ENCODE measurements around the gene NAV3.
"Not testable (repeated sequence)": the region's sequence is repeated elsewhere in the genome, so short reads cannot be mapped to it uniquely, and the experiment has no call there.

The NAV3 gene

GRCh38 chr12:78081590-78082314 is 251.1 kb downstream of the NAV3 start:
- no peak for DNase-seq

GRCh38 chr12:78085542-78086182 is 255.0 kb downstream of the NAV3 start:
- DNase-seq, result no peak

GRCh38 chr12:78086553-78087362 is 256.1 kb downstream of the NAV3 start:
- no peak for DNase-seq

GRCh38 chr12:78087363-78087675 is 256.6 kb downstream of the NAV3 start:
- DNase-seq, result no peak

- DNase-seq, result no peak
Observed at GRCh38 chr12:78088391-78088832, 257.7 kb downstream of the NAV3 start.

GRCh38 chr12:78090266-78090665 is 259.6 kb downstream of the NAV3 start:
- no peak for DNase-seq

- no peak for DNase-seq
Observed at GRCh38 chr12:78095623-78096022, 264.9 kb downstream of the NAV3 start.

GRCh38 chr12:78096909-78097597 is 266.4 kb downstream of the NAV3 start:
- DNase-seq, result no peak

GRCh38 chr12:78099806-78100205 is 269.1 kb downstream of the NAV3 start:
- DNase-seq, result no peak

GRCh38 chr12:78101113-78101876 is 270.6 kb downstream of the NAV3 start:
- no peak for DNase-seq

- no peak for DNase-seq
Observed at GRCh38 chr12:78101946-78102635, 271.4 kb downstream of the NAV3 start.

GRCh38 chr12:78102801-78103200 is 272.1 kb downstream of the NAV3 start:
- not testable (repeated sequence) for DNase-seq

GRCh38 chr12:78115889-78116288 is 285.2 kb downstream of the NAV3 start:
- DNase-seq, result no peak

GRCh38 chr12:78118036-78118435 is 287.3 kb downstream of the NAV3 start:
- no peak for DNase-seq

GRCh38 chr12:78118486-78118885 is 287.8 kb downstream of the NAV3 start:
- DNase-seq, result no peak

GRCh38 chr12:78119351-78119918 is 288.7 kb downstream of the NAV3 start:
- no peak for DNase-seq

GRCh38 chr12:78120306-78120705 is 289.6 kb downstream of the NAV3 start:
- no peak for DNase-seq

- DNase-seq, result no peak
Observed at GRCh38 chr12:78120866-78121560, 290.3 kb downstream of the NAV3 start.

- DNase-seq, result no peak
Observed at GRCh38 chr12:78121969-78122610, 291.4 kb downstream of the NAV3 start.

- DNase-seq, result no peak
Observed at GRCh38 chr12:78128211-78128610, 297.5 kb downstream of the NAV3 start.
